DND-41 (cell line): ENCODE results near the gene SPTLC3.

Source experiments
- ATAC-seq: fragments of 200-7000 bp; cut with Tn5 transposase; 3 replicates; pipeline ENCODE4 v1.9.1; 2021; ENCODE audit warnings: low read depth; ENCODE audit not compliant: insufficient read depth
- DNase-seq: peaks from one replicate; pipeline ENCODE4 v3.0.0-alpha.2; 2020
- H2AFZ ChIP-seq: 2 replicates; pipeline ENCODE4 v1.6.0; 2012; ENCODE audit warnings: low read depth, low read length
- H3K27ac ChIP-seq: 2 replicates; pipeline ENCODE4 v1.5.1; 2012; ENCODE audit warnings: low read length, inconsistent platforms
- H3K27me3 ChIP-seq: fragments of 200-600 bp; sonication (generic); 2 replicates; pipeline ENCODE4 v1.6.0; 2012; ENCODE audit warnings: low read length, mild to moderate bottlenecking, inconsistent platforms; ENCODE audit not compliant: insufficient read depth, poor library complexity
- H3K36me3 ChIP-seq: 2 replicates; pipeline ENCODE4 v1.5.1; 2012; ENCODE audit warnings: low read length, inconsistent platforms; ENCODE audit not compliant: insufficient read depth
- H3K4me1 ChIP-seq: 2 replicates; pipeline ENCODE4 v1.5.1; 2012; ENCODE audit warnings: mild to moderate bottlenecking, low read length; ENCODE audit not compliant: insufficient read depth
- H3K4me2 ChIP-seq: 2 replicates; pipeline ENCODE4 v1.6.0; 2012; ENCODE audit warnings: mild to moderate bottlenecking, moderate library complexity, low read length, inconsistent platforms; ENCODE audit not compliant: insufficient read depth
- H3K4me3 ChIP-seq, 2 experiments: fragments of 200-600 bp in 1 of 2; shearing (Covaris generic) in 1 of 2; 2 replicates each; pipeline ENCODE4 v1.5.1; 2012 to 2016; ENCODE audit warnings: inconsistent platforms in 2 of 2, low read length in 2 of 2, mild to moderate bottlenecking in 2 of 2, low read depth in 1 of 2, moderate library complexity in 1 of 2
- H3K79me2 ChIP-seq: 2 replicates; pipeline ENCODE4 v1.6.0; 2012; ENCODE audit warnings: low read length, inconsistent platforms; ENCODE audit not compliant: insufficient read depth
- H3K9ac ChIP-seq: 2 replicates; pipeline ENCODE4 v1.6.0; 2012; ENCODE audit warnings: low read depth, mild to moderate bottlenecking, inconsistent platforms, low read length, moderate library complexity
- H3K9me3 ChIP-seq: 2 replicates; pipeline ENCODE4 v1.5.1; 2012; ENCODE audit warnings: low read length, moderate library complexity, mild to moderate bottlenecking, inconsistent platforms; ENCODE audit not compliant: insufficient read depth, severe bottlenecking
- H4K20me1 ChIP-seq: 2 replicates; pipeline ENCODE4 v1.6.0; 2012; ENCODE audit warnings: low read length; ENCODE audit not compliant: insufficient read depth
- CTCF ChIP-seq: IDR thresholded peaks from 2 replicates; pipeline ENCODE4 v1.5.1; 2012; ENCODE audit warnings: borderline replicate concordance, low read length, moderate library complexity, mild to moderate bottlenecking; ENCODE audit not compliant: poor library complexity, severe bottlenecking; ENCODE audit errors: extremely low read depth
- EZH2 ChIP-seq: IDR thresholded peaks from 3 replicates; pipeline ENCODE4 v1.6.1; 2012; ENCODE audit warnings: borderline replicate concordance, low read depth, mild to moderate bottlenecking, moderate library complexity, low read length, inconsistent platforms; ENCODE audit not compliant: severe bottlenecking

SPTLC3 gene

GRCh38 chr20:13021205-13021970 is 12.6 kb downstream of the SPTLC3 start:
- Histone ChIP-seq H3K79me2 (no peaks in the 10 kb centered on the region), H4K20me1 (no peaks in the 10 kb centered on the region), H3K27me3 (no peaks in the 10 kb centered on the region), H3K36me3 (no peaks in the 10 kb centered on the region), H3K4me3 (no peak overlapping the region), H3K27ac (no peak overlapping the region), H3K4me2 (no peak overlapping the region), H3K9ac (no peak overlapping the region), H2AFZ (no peak overlapping the region), H3K9me3 (peaks cover 8% of the 10 kb centered on the region), H3K4me1 (no peaks in the 10 kb centered on the region)
- DNase-seq: no peak
- ATAC-seq: no peak
- no peak for TF ChIP-seq EZH2
- TF ChIP-seq CTCF: no peak

GRCh38 chr20:13022401-13023155 is 13.8 kb downstream of the SPTLC3 start:
- no peak for TF ChIP-seq EZH2
- no peak for TF ChIP-seq CTCF
- no peaks in the 10 kb centered on the region for H3K79me2 ChIP-seq
- DNase-seq (no peak), ATAC-seq (no peak)
- no peaks in the 10 kb centered on the region for H4K20me1 ChIP-seq
- H3K36me3 ChIP-seq: no peaks in the 10 kb centered on the region
- H3K27ac ChIP-seq: no peak overlapping the region
- H3K27me3 ChIP-seq: no peaks in the 10 kb centered on the region
- H3K4me1 ChIP-seq: no peaks in the 10 kb centered on the region
- no peak overlapping the region for H3K4me2 ChIP-seq
- no peak overlapping the region for H3K4me3 ChIP-seq
- H2AFZ ChIP-seq: no peak overlapping the region
- H3K9ac ChIP-seq: no peak overlapping the region
- H3K9me3 ChIP-seq: peaks cover 8% of the 10 kb centered on the region

- no peak overlapping the region for H3K9ac ChIP-seq
- no peaks in the 10 kb centered on the region for H4K20me1 ChIP-seq
- no peaks in the 10 kb centered on the region for H3K4me1 ChIP-seq
- no peak overlapping the region for H3K27ac ChIP-seq
- no peak for ATAC-seq
- no peak overlapping the region for H3K4me2 ChIP-seq
- H3K9me3 ChIP-seq: peaks cover 8% of the 10 kb centered on the region
- H3K36me3 ChIP-seq: no peaks in the 10 kb centered on the region
- no peaks in the 10 kb centered on the region for H3K79me2 ChIP-seq
- H2AFZ ChIP-seq: no peak overlapping the region
- no peak for DNase-seq
- H3K27me3 ChIP-seq: no peaks in the 10 kb centered on the region
- TF ChIP-seq EZH2: no peak
- TF ChIP-seq CTCF: no peak
- H3K4me3 ChIP-seq: no peak overlapping the region
Measured at GRCh38 chr20:13024596-13024995, 15.8 kb downstream of the SPTLC3 start.
